ENCODE data around the gene NT5DC1. TPM values are rescaled to one million over a fixed set of nuclear protein-coding genes. Genes with fewer than 3 reads are reported as not detected.
"Not testable (repeated sequence)": the region's sequence is repeated elsewhere in the genome, so short reads cannot be mapped to it uniquely, and the experiment has no call there.

Gene NT5DC1
- total RNA-seq, 1 experiment from 2014 or later, result 27.6 TPM

DNA sequence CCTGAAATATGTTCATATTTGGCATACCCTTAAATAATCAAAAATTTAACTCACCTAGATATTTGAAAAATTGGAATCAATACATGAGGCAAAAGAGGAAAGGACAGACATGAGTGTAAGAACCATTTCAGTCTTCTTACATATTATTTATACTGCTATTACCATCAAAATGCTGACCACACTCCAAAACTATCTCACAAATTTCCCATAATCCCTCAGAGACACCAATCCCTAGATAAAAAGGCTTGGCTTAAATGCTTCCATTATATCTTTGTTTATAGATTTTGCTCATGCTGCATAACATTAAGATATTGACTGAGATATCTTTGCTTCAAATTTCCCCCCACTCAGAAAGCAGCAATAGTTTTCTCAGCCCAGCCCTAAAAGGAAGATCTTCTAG, 11.7 kb upstream of the NT5DC1 start:
- ChIA-PET CTCF (interaction anchor here (1.0 to 4.0 kb wide), 3 partner anchors 27 to 78 kb away, joined by 4 to 49 read pairs (median 23); partner anchors contain the start of gene FRK), POLR2A (interaction anchor here (4.1 kb wide), 1 partner anchor 29 kb away, joined by 32 read pairs; the partner anchor contains the start of gene FRK)
- Mint-ChIP-seq H3K4me3 (ENCODE audit: unreplicated experiment) (no peak overlapping the region), H3K27me3 (ENCODE audit: insufficient read depth, unreplicated experiment) (no peaks in the 10 kb centered on the region), H3K4me1 (ENCODE audit: insufficient read depth, unreplicated experiment) (peaks cover 14% of the 10 kb centered on the region), H3K27ac (ENCODE audit: low read depth, unreplicated experiment) (no peak overlapping the region), H3K36me3 (ENCODE audit: insufficient read depth, unreplicated experiment) (no peaks in the 10 kb centered on the region), H3K9me3 (ENCODE audit: unreplicated experiment) (no peaks in the 10 kb centered on the region)
- intact Hi-C loops (cut with micrococcal nuclease), result no loop called here
- no TSS peak for BruUV-seq (replicated peaks)
- TF ChIP-seq, protein P1, sequence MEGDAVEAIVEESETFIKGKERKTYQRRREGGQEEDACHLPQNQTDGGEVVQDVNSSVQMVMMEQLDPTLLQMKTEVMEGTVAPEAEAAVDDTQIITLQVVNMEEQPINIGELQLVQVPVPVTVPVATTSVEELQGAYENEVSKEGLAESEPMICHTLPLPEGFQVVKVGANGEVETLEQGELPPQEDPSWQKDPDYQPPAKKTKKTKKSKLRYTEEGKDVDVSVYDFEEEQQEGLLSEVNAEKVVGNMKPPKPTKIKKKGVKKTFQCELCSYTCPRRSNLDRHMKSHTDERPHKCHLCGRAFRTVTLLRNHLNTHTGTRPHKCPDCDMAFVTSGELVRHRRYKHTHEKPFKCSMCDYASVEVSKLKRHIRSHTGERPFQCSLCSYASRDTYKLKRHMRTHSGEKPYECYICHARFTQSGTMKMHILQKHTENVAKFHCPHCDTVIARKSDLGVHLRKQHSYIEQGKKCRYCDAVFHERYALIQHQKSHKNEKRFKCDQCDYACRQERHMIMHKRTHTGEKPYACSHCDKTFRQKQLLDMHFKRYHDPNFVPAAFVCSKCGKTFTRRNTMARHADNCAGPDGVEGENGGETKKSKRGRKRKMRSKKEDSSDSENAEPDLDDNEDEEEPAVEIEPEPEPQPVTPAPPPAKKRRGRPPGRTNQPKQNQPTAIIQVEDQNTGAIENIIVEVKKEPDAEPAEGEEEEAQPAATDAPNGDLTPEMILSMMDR (IDR thresholded peaks at IDR 0.05; ENCODE audit: unreplicated experiment), result no peak
- DNase-seq (ENCODE audit: unreplicated experiment), result no peak

- intact Hi-C loops (cut with micrococcal nuclease), result no loop called here
- H3K36me3 Mint-ChIP-seq (ENCODE audit: insufficient read depth, unreplicated experiment), result no peaks in the 10 kb centered on the region
- H3K9me3 Mint-ChIP-seq (ENCODE audit: unreplicated experiment), result peaks cover 7% of the 10 kb centered on the region
- TF ChIP-seq, protein P1 (IDR thresholded peaks at IDR 0.05; ENCODE audit: unreplicated experiment), result no peak
- no peak overlapping the region for H3K4me3 Mint-ChIP-seq (ENCODE audit: unreplicated experiment)
- peaks cover 14% of the 10 kb centered on the region for H3K4me1 Mint-ChIP-seq (ENCODE audit: insufficient read depth, unreplicated experiment)
- no TSS peak for BruUV-seq (replicated peaks)
- no peak overlapping the region for H3K27ac Mint-ChIP-seq (ENCODE audit: low read depth, unreplicated experiment)
- ChIA-PET CTCF (interaction anchor here (1.0 to 1.6 kb wide), 2 partner anchors 79 kb away, joined by 4 to 12 read pairs; no protein-coding TSS in a partner anchor), POLR2A (no interaction called here)
- no peaks in the 10 kb centered on the region for H3K27me3 Mint-ChIP-seq (ENCODE audit: insufficient read depth, unreplicated experiment)
- DNase-seq (ENCODE audit: unreplicated experiment), result no peak
Observed at GRCh38 chr6:116090251-116090650, 10.4 kb upstream of the NT5DC1 start.

DNA sequence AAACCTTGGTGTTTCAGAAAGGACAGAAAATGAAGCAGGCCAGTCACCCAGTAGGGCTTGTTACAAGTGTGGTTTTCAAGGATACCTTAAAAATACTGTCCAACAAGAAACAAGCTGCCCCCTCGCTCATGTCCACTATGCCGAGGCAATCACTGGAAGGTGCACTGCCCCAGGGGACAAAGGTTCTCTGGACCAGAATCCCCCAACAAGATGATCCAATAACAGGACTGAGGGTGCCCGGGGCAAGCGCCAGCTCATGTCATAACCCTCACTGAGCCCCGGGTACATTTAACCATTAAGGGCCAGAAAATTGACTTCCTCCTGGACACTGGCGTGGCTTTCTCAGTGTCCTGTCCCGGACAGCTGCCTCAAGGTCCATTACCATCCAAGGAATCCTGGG, 6.6 kb upstream of the NT5DC1 start:
- DNase-seq (ENCODE audit: unreplicated experiment), result no peak
- no peak overlapping the region for H3K27ac Mint-ChIP-seq (ENCODE audit: low read depth, unreplicated experiment)
- H3K9me3 Mint-ChIP-seq (ENCODE audit: unreplicated experiment), result peaks cover 16% of the 10 kb centered on the region
- no peak overlapping the region for H3K4me3 Mint-ChIP-seq (ENCODE audit: unreplicated experiment)
- ChIA-PET POLR2A (interaction anchor here (0.6 kb wide), 1 partner anchor 513 kb away, joined by 4 read pairs; no protein-coding TSS in a partner anchor), CTCF (interaction anchor here (0.7 to 1.8 kb wide), 2 partner anchors 33 to 83 kb away, joined by 4 to 8 read pairs; partner anchors contain the start of gene FRK)
- intact Hi-C loops (cut with micrococcal nuclease), result no loop called here
- H3K27me3 Mint-ChIP-seq (ENCODE audit: insufficient read depth, unreplicated experiment), result no peaks in the 10 kb centered on the region
- no TSS peak for BruUV-seq (replicated peaks)
- peaks cover 2% of the 10 kb centered on the region for H3K4me1 Mint-ChIP-seq (ENCODE audit: insufficient read depth, unreplicated experiment)
- TF ChIP-seq, protein P1 (IDR thresholded peaks at IDR 0.05; ENCODE audit: unreplicated experiment), result no peak
- H3K36me3 Mint-ChIP-seq (ENCODE audit: insufficient read depth, unreplicated experiment), result no peaks in the 10 kb centered on the region

DNA sequence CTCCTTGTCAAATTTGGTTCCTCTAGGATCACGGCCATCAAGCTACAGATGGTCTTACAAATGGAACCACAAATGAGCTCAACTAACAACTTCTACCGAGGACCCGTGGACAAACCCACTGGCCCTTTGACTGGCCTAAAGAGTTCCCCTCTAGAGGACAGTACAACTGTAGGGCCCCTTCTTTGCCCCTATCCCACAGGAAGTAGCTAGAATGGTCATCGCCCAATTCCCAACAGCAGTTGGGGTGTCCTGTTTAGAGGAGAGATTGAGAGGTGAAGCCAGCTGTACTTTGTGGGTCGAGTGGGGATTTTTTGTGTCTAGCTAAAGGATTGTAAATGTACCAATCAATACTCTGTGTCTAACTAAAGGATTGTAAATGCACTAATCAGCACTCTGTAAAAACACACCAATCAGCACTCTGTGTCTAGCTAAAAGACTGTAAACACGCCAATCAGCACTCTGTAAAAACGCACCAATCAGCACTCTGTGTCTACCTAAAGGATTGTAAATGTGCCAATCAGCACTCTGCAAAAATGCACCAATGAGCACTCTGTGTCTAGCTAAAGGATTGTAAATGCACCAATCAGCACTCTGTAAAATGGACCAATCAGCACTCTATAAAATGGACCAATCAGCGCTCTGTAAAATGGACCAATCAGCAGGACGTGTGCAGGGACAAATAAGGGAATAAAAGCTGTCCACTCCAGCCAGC, 4.4 kb upstream of the NT5DC1 start:
- intact Hi-C loops (cut with micrococcal nuclease), result loop anchor here (5.0 kb wide), 1 partner anchor 1349 kb away; no protein-coding TSS in a partner anchor
- not testable (repeated sequence) for BruUV-seq (replicated peaks); H3K4me3 Mint-ChIP-seq (ENCODE audit: unreplicated experiment); H3K27ac Mint-ChIP-seq (ENCODE audit: low read depth, unreplicated experiment); H3K27me3 Mint-ChIP-seq (ENCODE audit: insufficient read depth, unreplicated experiment); H3K36me3 Mint-ChIP-seq (ENCODE audit: insufficient read depth, unreplicated experiment); DNase-seq (ENCODE audit: unreplicated experiment); H3K4me1 Mint-ChIP-seq (ENCODE audit: insufficient read depth, unreplicated experiment)
- peaks cover 16% of the 10 kb centered on the region for H3K9me3 Mint-ChIP-seq (ENCODE audit: unreplicated experiment)
- ChIA-PET CTCF (interaction anchor here (0.6 to 3.7 kb wide), 23 partner anchors 9 to 1431 kb away, joined by 3 to 88 read pairs (median 6); partner anchors contain the start of gene FRK), POLR2A (interaction anchor here (0.6 to 2.1 kb wide), 4 partner anchors 36 to 792 kb away, joined by 3 to 10 read pairs (median 5); partner anchors contain the start of gene FRK)

Data from MCF 10A (cell line).